Endothelial cell (in vitro differentiated cells): Measurements from ENCODE around the gene PSME2. TPM values are rescaled to one million over a fixed set of nuclear protein-coding genes. Genes with fewer than 3 reads are reported as not detected.

Experiments used
- DNase-seq: peaks from one replicate; pipeline ENCODE4 v3.0.0; 2021; ENCODE audit warnings: low spot score
- H3K27ac Mint-ChIP-seq: one replicate; pipeline ENCODE4 v1.8.0; 2021; ENCODE audit warnings: mixed read lengths, inconsistent platforms; ENCODE audit not compliant: unreplicated experiment
- H3K27me3 Mint-ChIP-seq: one replicate; pipeline ENCODE4 v1.8.0; 2021; ENCODE audit warnings: mild to moderate bottlenecking, moderate library complexity, mixed read lengths, inconsistent platforms; ENCODE audit not compliant: unreplicated experiment
- H3K36me3 Mint-ChIP-seq: one replicate; pipeline ENCODE4 v1.8.0; 2021; ENCODE audit warnings: mild to moderate bottlenecking, low read depth, mixed read lengths, inconsistent platforms; ENCODE audit not compliant: unreplicated experiment
- H3K4me1 Mint-ChIP-seq: one replicate; pipeline ENCODE4 v1.8.0; 2021; ENCODE audit warnings: mild to moderate bottlenecking, mixed read lengths, inconsistent platforms; ENCODE audit not compliant: unreplicated experiment
- H3K4me3 Mint-ChIP-seq: one replicate; pipeline ENCODE4 v1.8.0; 2021; ENCODE audit warnings: mild to moderate bottlenecking, mixed read lengths, inconsistent platforms; ENCODE audit not compliant: unreplicated experiment
- H3K9me3 Mint-ChIP-seq: one replicate; pipeline ENCODE4 v1.8.0; 2021; ENCODE audit warnings: mixed read lengths, inconsistent platforms; ENCODE audit not compliant: unreplicated experiment
- total RNA-seq: library from RNA; stranded (reverse); fragmentation: NEBNext Ultra II Directional; extraction: Animal tissue kit (Norgen Biotek cat#: 25700); gene quantifications from one replicate; pipeline ENCODE4 v1.2.1, GENCODE V29; 2021; ENCODE audit not compliant: unreplicated experiment
- TF ChIP-seq, protein P1 (sequence below): fragments of 200-600 bp; sonication (generic); IDR thresholded peaks from one replicate; pipeline ENCODE4 v1.5.0; 2021; ENCODE audit warnings: antibody characterized with exemption; ENCODE audit not compliant: unreplicated experiment

The PSME2 gene
- total RNA-seq, 1 donor from 2014 or later, result 73.6 TPM

DNA sequence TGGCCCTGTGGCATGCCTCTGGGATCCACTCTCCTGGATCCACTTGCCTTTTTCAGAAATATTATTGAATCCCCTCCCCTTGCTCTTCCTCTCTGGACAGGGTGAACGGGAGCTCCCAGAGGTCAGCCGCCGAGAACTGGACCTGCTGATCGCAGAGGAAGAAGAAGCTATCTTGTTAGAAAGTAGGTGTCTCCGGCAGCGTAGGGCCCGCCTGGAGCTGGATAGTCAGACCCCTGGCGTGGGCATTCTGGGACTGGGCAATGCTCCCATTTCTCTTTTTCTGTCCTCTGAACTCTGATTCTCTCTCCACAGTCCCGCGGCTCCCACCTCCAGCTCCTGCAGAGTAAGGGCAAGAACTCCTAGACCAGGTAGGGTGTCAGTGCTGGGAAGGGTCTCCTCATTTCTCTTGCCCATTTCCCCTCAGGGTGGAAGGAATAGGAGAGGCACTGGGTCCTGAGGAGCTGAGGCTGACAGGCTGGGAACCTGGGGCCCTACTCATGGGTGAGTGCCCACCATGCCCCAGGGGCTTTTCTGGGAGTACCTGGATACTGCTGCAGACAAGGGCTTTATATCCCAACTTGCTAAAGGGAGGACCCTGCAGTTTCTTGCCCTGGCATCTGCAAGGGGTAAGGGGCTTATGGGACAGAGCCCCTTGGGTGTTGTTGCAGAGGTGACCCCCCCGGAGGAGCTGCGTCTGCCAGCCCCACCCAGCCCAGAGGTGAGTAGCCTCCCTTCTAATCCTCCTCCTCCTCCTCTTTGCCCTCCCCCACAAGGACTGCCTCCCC lies 30.8 kb upstream of the PSME2 start:
- Mint-ChIP-seq H3K27ac (no peak overlapping the region), H3K27me3 (peaks cover 10% of the 10 kb centered on the region), H3K9me3 (no peaks in the 10 kb centered on the region), H3K4me1 (peaks cover 4% of the 10 kb centered on the region), H3K36me3 (peaks cover 23% of the 10 kb centered on the region), H3K4me3 (no peak overlapping the region)
- no peak for DNase-seq
- TF ChIP-seq, protein P1, sequence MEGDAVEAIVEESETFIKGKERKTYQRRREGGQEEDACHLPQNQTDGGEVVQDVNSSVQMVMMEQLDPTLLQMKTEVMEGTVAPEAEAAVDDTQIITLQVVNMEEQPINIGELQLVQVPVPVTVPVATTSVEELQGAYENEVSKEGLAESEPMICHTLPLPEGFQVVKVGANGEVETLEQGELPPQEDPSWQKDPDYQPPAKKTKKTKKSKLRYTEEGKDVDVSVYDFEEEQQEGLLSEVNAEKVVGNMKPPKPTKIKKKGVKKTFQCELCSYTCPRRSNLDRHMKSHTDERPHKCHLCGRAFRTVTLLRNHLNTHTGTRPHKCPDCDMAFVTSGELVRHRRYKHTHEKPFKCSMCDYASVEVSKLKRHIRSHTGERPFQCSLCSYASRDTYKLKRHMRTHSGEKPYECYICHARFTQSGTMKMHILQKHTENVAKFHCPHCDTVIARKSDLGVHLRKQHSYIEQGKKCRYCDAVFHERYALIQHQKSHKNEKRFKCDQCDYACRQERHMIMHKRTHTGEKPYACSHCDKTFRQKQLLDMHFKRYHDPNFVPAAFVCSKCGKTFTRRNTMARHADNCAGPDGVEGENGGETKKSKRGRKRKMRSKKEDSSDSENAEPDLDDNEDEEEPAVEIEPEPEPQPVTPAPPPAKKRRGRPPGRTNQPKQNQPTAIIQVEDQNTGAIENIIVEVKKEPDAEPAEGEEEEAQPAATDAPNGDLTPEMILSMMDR, result no peak

DNA sequence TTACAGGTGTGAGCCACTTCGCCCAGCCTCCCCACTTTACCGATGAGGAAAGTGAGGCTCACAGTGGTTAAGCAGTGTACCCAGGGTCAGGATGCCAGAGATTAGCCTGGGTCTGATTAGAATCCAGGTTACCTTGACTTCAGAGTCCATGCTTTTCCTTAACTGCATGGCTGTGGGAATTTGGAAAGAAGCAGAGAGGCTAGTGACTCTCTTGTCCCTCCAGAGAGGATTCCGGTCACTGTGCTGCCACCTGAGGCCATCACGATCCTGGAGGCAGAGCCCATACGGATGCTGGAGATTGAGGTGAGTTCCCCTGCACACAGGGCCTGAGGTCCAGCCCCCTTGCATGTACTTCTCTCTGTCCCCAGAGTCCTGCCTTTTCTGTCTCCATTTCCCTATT lies 30.2 kb upstream of the PSME2 start:
- H3K27ac Mint-ChIP-seq, result no peak overlapping the region
- peaks cover 4% of the 10 kb centered on the region for H3K4me1 Mint-ChIP-seq
- H3K9me3 Mint-ChIP-seq, result no peaks in the 10 kb centered on the region
- H3K36me3 Mint-ChIP-seq, result peaks cover 20% of the 10 kb centered on the region
- DNase-seq, result no peak
- TF ChIP-seq, protein P1, result no peak
- peaks cover 8% of the 10 kb centered on the region for H3K27me3 Mint-ChIP-seq
- H3K4me3 Mint-ChIP-seq, result no peak overlapping the region

DNA sequence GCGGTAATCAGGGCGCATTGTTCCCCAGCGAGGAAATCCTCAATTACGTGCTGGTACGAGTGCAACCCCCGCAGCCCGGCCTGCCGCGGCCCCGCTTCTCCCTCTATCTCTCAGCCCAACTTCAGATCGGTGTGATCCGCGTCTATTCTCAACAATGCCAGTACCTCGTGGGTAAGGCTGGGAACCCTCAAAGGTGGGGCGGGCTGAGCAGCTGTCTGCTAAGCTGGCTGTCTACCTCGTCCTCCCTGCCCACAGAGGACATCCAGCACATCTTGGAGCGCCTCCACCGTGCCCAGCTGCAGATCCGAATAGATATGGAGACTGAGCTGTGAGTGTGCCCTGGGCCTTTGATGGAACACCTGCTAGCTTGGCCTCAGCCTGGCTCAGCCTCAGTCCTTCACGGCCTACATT lies 26.5 kb upstream of the PSME2 start:
- Mint-ChIP-seq H3K27me3 (peaks cover 4% of the 10 kb centered on the region), H3K36me3 (peaks cover 18% of the 10 kb centered on the region), H3K9me3 (no peaks in the 10 kb centered on the region), H3K4me3 (peak overlapping the region; percentile 42), H3K4me1 (no peaks in the 10 kb centered on the region), H3K27ac (no peak overlapping the region)
- TF ChIP-seq, protein P1, result no peak
- no peak for DNase-seq

DNA sequence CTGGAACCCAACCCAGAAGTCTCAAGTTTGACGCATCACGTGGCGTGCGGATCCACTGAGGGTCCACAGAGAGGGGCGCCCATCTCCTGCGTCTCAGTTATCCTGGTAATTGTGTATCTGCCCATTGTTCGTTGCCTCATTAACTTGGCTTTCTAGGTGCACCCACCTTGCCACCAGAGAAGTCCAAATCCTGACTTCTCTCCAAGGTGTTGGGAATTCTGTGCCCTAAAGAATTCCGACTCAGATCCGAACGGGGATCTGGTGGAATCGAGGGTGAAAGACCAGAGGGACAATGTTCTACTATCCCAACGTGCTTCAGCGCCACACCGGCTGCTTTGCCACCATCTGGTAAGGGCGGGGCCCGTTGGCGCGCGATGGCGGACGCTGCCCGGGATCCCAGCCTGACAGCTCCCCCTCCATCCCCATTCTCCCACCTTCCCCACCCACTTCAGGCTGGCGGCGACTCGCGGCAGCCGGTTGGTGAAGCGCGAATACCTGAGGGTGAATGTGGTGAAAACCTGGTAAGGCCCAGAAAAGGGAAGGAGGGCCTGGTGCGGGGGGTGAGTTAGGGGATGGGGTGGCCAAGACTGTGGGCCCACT lies 26.0 kb upstream of the PSME2 start:
- peaks cover 4% of the 10 kb centered on the region for H3K27me3 Mint-ChIP-seq
- peak overlapping the region; percentile 81 for H3K4me3 Mint-ChIP-seq
- TF ChIP-seq, protein P1, result no peak
- peaks cover 21% of the 10 kb centered on the region for H3K36me3 Mint-ChIP-seq
- no peaks in the 10 kb centered on the region for H3K9me3 Mint-ChIP-seq
- H3K27ac Mint-ChIP-seq, result no peak overlapping the region
- DNase-seq, result no peak
- H3K4me1 Mint-ChIP-seq, result peaks cover 2% of the 10 kb centered on the region
